HG03575 (cell line): ENCODE measurements around the gene CROCC2.

Experiments
- ATAC-seq: cut with Tn5 transposase; IDR thresholded peaks from one replicate; pipeline ENCODE4 v1.9.1; 2021; ENCODE audit not compliant: unreplicated experiment, insufficient number of reproducible peaks, low FRiP score; ENCODE audit errors: extremely low read depth

The CROCC2 gene

GRCh38 chr2:240874715-240875227, 31.4 kb upstream of the CROCC2 start:
- no peak for ATAC-seq

DNA sequence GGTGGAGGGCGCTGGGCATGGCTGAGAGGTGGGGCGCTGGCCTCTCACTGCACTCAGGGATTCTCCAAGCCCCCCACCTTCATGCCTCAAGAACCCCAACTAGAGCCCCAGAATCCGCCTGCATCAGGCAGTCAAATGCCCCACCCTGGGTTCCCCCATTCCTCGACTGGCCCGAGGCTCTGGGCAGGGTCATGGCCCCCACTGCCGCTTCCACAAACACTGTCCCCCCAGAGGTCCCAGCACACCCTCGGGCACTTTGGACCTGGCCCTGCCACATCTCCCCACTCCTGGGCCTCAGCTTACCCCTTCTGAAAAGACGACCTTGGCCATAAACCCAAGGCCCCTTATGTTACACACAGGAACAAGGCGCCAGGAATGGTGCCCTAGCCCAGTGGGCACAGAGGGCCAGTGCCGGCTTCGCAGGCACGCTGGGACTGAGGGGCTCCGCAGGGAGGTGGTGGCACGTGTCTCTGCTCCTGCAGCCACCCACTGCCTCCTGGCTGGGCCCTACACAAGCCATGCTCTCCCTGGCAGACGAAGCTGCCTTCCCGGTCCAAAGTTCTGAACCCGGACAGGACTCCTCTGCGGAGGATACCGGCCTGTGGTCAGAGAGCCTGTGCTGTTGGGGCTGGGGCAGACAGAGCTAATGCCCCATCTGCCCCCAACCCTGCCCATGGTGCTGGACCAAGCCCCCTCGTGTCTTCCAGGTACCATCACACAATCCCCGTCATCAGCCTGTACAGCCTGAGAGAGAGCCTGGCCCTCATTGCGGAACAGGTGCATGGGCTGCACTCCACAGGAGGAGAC, 30.7 kb upstream of the CROCC2 start:
- no peak for ATAC-seq

DNA sequence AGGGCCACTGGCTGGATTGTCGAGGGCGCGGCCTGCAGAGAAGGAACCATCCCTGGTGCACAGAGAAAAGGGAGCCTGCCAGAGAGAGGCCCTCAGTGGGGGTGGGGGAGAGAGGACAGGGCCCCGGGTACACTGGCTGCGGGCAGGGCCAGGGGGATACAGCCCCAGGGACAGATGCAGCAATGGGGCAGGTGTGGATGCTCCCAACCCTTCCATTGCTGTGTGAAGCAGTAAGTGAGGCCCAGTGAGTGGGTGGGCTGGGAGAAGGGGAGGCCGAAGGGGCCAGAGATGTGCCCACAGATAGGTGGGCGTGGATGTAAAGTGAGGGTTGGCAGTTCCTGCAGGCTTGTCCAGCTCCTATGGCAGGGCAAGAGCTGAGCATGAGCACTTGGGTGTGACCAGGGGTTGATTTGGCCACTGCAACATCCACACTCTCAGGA, 30.1 kb upstream of the CROCC2 start:
- no peak for ATAC-seq

GRCh38 chr2:240876475-240877251, 29.5 kb upstream of the CROCC2 start:
- no peak for ATAC-seq

DNA sequence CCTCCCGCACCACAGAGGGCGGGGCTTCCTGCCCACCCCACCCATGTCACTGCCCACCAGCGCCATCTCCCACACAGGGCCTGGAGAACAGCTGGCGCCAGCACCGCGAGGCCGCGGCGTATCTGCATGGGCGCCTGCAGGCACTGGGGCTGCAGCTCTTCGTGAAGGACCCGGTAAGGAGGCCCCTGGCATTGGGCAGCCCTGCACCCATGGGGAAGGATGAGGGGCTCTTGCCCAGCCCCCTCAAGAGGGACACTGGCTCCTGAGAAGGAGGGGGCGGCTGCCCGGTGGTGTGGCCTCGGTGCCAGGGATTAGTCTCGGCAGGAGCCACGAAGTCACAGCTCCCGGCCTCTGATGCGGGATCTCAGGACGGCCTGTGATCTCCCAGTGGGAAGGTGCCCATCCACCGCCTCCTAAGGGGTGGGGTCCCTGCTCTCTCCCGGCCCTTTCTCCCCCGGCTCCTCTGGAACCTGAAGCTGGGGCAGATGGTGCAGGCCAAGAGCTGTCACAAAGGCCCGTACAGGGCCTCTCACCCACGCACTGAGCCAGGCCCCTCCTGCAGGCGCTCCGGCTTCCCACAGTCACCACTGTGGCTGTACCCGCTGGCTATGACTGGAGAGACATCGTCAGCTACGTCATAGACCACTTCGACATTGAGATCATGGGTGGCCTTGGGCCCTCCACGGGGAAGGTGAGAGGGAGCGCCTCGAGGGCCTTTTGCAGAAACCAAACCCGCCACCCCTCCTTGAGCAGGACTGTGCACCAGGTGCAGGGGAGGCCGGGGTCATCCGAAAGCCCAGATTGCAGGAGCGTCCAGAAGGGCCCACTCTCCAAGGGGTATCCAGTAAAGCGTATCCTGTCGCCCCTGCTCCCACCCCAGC, 28.4 kb upstream of the CROCC2 start:
- no peak for ATAC-seq

GRCh38 chr2:240878341-240878936, 27.7 kb upstream of the CROCC2 start:
- no peak for ATAC-seq

DNA sequence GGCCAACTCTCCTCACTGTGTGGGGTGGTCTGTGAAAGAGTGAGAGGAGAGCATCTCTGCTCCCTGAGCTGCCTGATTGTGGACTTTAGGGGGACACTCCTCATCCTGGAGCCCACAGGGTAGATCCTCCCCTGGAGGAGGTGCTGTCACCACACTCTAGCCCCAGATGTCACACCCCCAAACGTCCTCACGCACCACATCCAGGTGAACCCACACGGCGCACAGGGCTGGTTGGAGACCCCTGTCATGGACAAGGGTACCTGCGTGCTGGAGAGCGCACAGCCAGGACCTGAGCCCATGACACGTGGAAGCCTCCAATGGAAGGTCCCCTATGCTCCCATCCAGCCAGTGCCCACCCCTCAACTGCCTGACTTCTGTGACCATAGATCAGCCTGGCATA, 27.0 kb upstream of the CROCC2 start:
- ATAC-seq: no peak

DNA sequence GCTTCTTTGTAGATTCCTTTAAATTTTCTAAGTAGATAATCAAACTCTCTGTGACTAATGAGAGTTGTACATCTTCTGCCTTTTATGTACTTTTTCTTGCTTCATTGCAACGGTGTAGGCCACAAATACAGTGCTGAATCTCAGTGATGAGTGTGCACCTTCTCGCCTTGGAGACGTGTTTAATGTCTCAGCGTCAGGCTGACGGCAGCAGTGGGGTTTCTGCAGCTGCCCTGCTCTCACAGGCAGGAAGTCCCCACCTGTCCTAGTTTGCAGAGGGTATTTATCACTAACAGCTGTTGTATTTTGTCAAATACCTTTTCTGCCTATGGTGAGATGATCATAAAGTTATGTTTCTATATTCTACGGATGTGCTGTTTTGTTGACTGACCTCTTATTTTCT, 24.2 kb upstream of the CROCC2 start:
- no peak for ATAC-seq

DNA sequence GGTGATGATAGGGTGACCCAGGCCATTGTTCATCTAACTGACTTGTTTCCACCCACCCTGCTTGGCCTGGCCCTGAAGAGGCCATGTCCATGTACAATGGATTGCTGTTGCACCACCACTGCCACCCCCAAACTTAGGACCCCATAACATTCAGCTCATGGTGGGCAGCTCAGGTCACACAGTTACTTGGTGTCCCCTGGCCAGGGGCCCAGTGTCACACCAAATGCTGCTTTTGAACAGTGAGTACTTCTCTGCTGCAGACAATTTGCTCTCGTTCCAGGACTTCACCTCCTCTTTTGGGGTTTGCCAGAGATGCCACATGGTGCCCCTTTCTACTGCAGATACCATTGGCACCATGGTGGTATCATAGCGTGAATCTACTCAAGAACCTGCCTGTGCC, 21.9 kb upstream of the CROCC2 start:
- no peak for ATAC-seq

GRCh38 chr2:240884745-240885144, 21.4 kb upstream of the CROCC2 start:
- no peak for ATAC-seq

GRCh38 chr2:240885566-240885965, 20.6 kb upstream of the CROCC2 start:
- ATAC-seq: no peak

DNA sequence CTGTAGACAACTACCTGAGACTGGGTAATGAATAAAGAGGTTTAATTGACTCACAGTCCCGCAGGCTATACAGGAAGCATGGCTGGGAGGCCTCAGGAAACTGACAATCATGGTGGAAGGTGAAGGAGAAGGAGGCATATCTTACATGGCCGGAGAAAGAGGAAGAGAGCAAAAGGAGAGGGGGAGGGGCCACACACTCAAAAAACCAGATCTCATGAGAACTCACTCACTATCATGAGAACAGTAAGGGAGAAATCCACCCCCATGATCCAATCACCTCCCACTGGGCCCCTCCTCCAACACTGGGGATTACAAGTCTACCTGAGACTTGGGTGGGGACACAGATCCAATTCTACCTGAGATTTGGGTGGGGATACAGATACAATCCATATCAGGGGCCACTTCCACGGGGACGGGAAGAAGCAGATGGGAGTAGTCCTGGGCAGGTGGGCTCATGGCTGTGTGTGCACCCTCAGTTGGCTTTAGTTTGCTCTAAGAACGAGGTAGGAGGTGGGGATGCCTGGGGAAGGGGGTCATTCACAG, 20.0 kb upstream of the CROCC2 start:
- ATAC-seq: no peak

GRCh38 chr2:240886678-240887609, 19.2 kb upstream of the CROCC2 start:
- ATAC-seq: no peak

DNA sequence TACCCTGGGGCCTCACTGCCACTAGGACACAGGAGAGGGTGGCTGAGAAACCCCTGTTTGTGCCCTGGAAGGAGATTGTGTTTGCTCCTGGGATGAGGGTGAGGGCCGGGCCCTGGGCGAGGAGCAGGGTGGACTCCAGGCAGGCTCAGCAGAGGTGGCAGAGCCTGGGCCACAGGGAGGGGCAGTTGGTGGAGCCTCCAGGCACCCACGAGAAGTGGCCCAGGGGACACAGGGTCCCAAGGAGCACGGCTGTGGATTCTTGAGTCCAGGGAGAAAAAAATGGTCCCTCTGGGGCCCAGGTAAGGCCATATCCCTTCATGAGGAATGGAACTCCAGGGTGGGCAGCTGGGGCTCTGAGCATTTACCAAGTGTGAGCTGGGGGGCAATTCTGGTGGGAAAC, 18.5 kb upstream of the CROCC2 start:
- no peak for ATAC-seq

- ATAC-seq: no peak
Measured at GRCh38 chr2:240888130-240888889, 17.8 kb upstream of the CROCC2 start.

GRCh38 chr2:240888890-240889573, 17.1 kb upstream of the CROCC2 start:
- ATAC-seq: no peak
